Smooth muscle cell (in vitro differentiated cells): ENCODE results near the gene YPEL3. TPM values are rescaled to one million over a fixed set of nuclear protein-coding genes. Genes with fewer than 3 reads are reported as not detected.

ENCODE experiments used
- DNase-seq: peaks from one replicate; lab custom pipeline; 2025; ENCODE audit not compliant: unreplicated experiment; lab: John Stamatoyannopoulos, UW
- H2AFZ ChIP-seq: fragments of 200-600 bp; sonication (generic); 2 replicates; pipeline ENCODE4 v1.6.0; 2016; ENCODE audit warnings: antibody characterized with exemption, low read depth, mild to moderate bottlenecking
- H3F3A ChIP-seq: fragments of 200-600 bp; sonication (generic); 2 replicates; pipeline ENCODE4 v1.6.0; 2017; ENCODE audit warnings: antibody characterized with exemption, low read depth
- H3K27ac ChIP-seq: fragments of 200-600 bp; sonication (generic); 2 replicates; pipeline ENCODE4 v1.5.1; 2016; ENCODE audit warnings: low read depth, mild to moderate bottlenecking
- H3K27me3 ChIP-seq: fragments of 200-600 bp; sonication (generic); 2 replicates; pipeline ENCODE4 v1.6.1; 2016; ENCODE audit warnings: low read depth, mild to moderate bottlenecking
- H3K36me3 ChIP-seq: fragments of 200-600 bp; sonication (generic); 2 replicates; pipeline ENCODE4 v1.5.1; 2016; ENCODE audit warnings: low read depth
- H3K4me1 ChIP-seq: fragments of 200-600 bp; sonication (generic); 2 replicates; pipeline ENCODE4 v1.5.1; 2016; ENCODE audit warnings: low read depth
- H3K4me2 ChIP-seq: fragments of 200-600 bp; sonication (generic); 2 replicates; pipeline ENCODE4 v1.6.0; 2016; ENCODE audit warnings: mild to moderate bottlenecking
- H3K4me3 ChIP-seq: fragments of 200-600 bp; sonication (generic); 2 replicates; pipeline ENCODE4 v1.5.1; 2016; ENCODE audit warnings: mild to moderate bottlenecking
- H3K79me2 ChIP-seq: fragments of 200-600 bp; sonication (generic); 2 replicates; pipeline ENCODE4 v1.6.0; 2016; ENCODE audit warnings: low read depth, mild to moderate bottlenecking
- H3K9ac ChIP-seq: fragments of 200-600 bp; sonication (generic); 2 replicates; pipeline ENCODE4 v1.6.0; 2016; ENCODE audit warnings: low read depth
- H3K9me3 ChIP-seq: fragments of 200-600 bp; sonication (generic); replicated peaks from 2 replicates; pipeline ENCODE4 v1.5.1; 2016; ENCODE audit warnings: low read depth
- H4K20me1 ChIP-seq: fragments of 200-600 bp; sonication (generic); 2 replicates; pipeline ENCODE4 v1.6.0; 2016; ENCODE audit warnings: low read depth
- CTCF ChIP-seq: fragments of 200-600 bp; sonication (generic); IDR thresholded peaks from 2 replicates; pipeline ENCODE4 v1.5.1; 2017; ENCODE audit warnings: borderline replicate concordance, mild to moderate bottlenecking, antibody characterized with exemption; ENCODE audit not compliant: insufficient read depth, poor library complexity, severe bottlenecking
- WGBS: methylation state at CpG from one replicate; pipeline ENCODE4 v1.1.7; 2016; ENCODE audit warnings: low lambda C conversion rate; 5-methylcytosine and 5-hydroxymethylcytosine counted together
- polyA plus RNA-seq: library from polyadenylated mRNA; unstranded; fragments of >200 nt; fragmentation: Nextera tagmentation; extraction: Ambion mirVana; gene quantifications from 2 replicates; pipeline ENCODE4 v1.2.1, GENCODE V29; 2016
- total RNA-seq: library from RNA; depleted of rRNA; stranded (reverse); fragments of >200 nt; gene quantifications from 2 replicates; pipeline ENCODE4 v1.2.3, GENCODE V29; 2014

YPEL3 gene
- total and polyA plus RNA-seq, 2 experiments from 2014 or later: 37.5 to 65.9 TPM

- Histone ChIP-seq H3K9me3 (no peaks in the 10 kb centered on the region), H3K4me3 (no peak overlapping the region), H3K4me2 (no peak overlapping the region), H3K9ac (no peak overlapping the region), H4K20me1 (no peaks in the 10 kb centered on the region), H3K27me3 (no peaks in the 10 kb centered on the region), H2AFZ (no peak overlapping the region), H3F3A (no peaks in the 10 kb centered on the region), H3K36me3 (no peaks in the 10 kb centered on the region), H3K4me1 (no peaks in the 10 kb centered on the region), H3K27ac (no peak overlapping the region), H3K79me2 (no peaks in the 10 kb centered on the region)
- 86% methylated on average over 13 of the region's 13 CpGs for WGBS
- DNase-seq: no peak
- no peak for TF ChIP-seq CTCF
These were observed 43.8 kb upstream of the YPEL3 start for GRCh38 chr16:30139583-30140481.

GRCh38 chr16:30137897-30138296 is 41.9 kb upstream of the YPEL3 start:
- Histone ChIP-seq H3K27ac (no peak overlapping the region), H3K4me2 (no peak overlapping the region), H3K36me3 (no peaks in the 10 kb centered on the region), H3K4me3 (no peak overlapping the region), H4K20me1 (no peaks in the 10 kb centered on the region), H3K4me1 (no peaks in the 10 kb centered on the region), H3K9ac (no peak overlapping the region), H3K27me3 (no peaks in the 10 kb centered on the region), H3K79me2 (no peaks in the 10 kb centered on the region), H2AFZ (no peak overlapping the region), H3F3A (no peaks in the 10 kb centered on the region), H3K9me3 (no peaks in the 10 kb centered on the region)
- TF ChIP-seq CTCF: no peak
- 85% methylated on average over 8 of the region's 8 CpGs for WGBS
- DNase-seq: no peak

DNA sequence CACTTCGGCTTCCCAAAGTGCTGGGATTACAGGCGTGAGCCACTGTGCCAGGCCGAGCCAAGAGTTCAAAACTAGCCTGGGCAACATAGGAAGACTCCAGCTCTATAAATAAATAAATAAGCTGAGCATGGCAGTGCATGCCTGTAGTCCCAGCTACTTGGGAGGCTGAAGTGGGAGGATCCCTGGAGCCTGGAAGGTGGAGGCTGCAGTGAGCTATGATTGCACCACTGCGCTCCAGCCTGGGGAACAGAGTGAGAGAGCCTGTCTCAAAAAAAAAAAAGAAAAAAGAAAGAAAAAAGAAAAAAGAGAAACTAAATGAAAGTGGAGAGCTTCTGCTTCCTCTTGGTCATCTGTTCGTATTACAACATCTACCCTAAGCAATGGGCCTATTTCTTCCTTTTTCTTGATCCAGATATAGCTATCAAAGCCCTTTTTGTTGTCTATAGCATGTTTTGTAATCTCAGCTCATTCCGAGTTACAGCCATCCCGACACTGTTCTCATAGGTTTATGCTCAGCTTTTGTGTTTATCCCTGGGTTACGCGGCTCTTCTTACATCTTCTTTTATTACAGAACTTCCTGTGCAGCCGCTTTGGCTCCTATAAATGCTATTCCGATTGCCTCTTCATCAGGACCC is 41.1 kb upstream of the YPEL3 start:
- 83% methylated on average over 11 of the region's 11 CpGs for WGBS

More for the DNA sequence above, 41.1 kb upstream of the YPEL3 start:
- H3K4me2 ChIP-seq: no peak overlapping the region
- H3K9me3 ChIP-seq: no peaks in the 10 kb centered on the region
- no peaks in the 10 kb centered on the region for H4K20me1 ChIP-seq
- no peak overlapping the region for H2AFZ ChIP-seq
- no peak overlapping the region for H3K27ac ChIP-seq
- no peak overlapping the region for H3K4me3 ChIP-seq
- H3K4me1 ChIP-seq: no peaks in the 10 kb centered on the region
- no peak overlapping the region for H3K9ac ChIP-seq
- H3K36me3 ChIP-seq: no peaks in the 10 kb centered on the region
- H3K27me3 ChIP-seq: no peaks in the 10 kb centered on the region
- no peaks in the 10 kb centered on the region for H3F3A ChIP-seq
- TF ChIP-seq CTCF: no peak
- no peaks in the 10 kb centered on the region for H3K79me2 ChIP-seq
- DNase-seq: no peak
